Glutamatergic neuron (in vitro differentiated cells): Measurements from ENCODE around the gene ORM2. TPM values are rescaled to one million over a fixed set of nuclear protein-coding genes. Genes with fewer than 3 reads are reported as not detected.
"Not testable (repeated sequence)": the region's sequence is repeated elsewhere in the genome, so short reads cannot be mapped to it uniquely, and the experiment has no call there.

Experiments used
- DNase-seq: peaks from one replicate; pipeline ENCODE4 v3.0.0; 2022
- H3K27ac Mint-ChIP-seq: one replicate; pipeline ENCODE4 v1.8.0; 2020; ENCODE audit warnings: mild to moderate bottlenecking, mixed read lengths, inconsistent platforms; ENCODE audit not compliant: unreplicated experiment
- H3K27me3 Mint-ChIP-seq: one replicate; pipeline ENCODE4 v1.8.0; 2020; ENCODE audit warnings: mild to moderate bottlenecking, moderate library complexity, mixed read lengths, inconsistent platforms; ENCODE audit not compliant: unreplicated experiment
- H3K36me3 Mint-ChIP-seq: one replicate; pipeline ENCODE4 v1.8.0; 2020; ENCODE audit warnings: mild to moderate bottlenecking, mixed read lengths, inconsistent platforms; ENCODE audit not compliant: unreplicated experiment
- H3K4me1 Mint-ChIP-seq: one replicate; pipeline ENCODE4 v1.8.0; 2020; ENCODE audit warnings: mild to moderate bottlenecking, low read depth, mixed read lengths, inconsistent platforms; ENCODE audit not compliant: unreplicated experiment
- H3K4me3 Mint-ChIP-seq: one replicate; pipeline ENCODE4 v1.8.0; 2020; ENCODE audit warnings: mild to moderate bottlenecking, mixed read lengths, inconsistent platforms; ENCODE audit not compliant: unreplicated experiment
- H3K9me3 Mint-ChIP-seq: one replicate; pipeline ENCODE4 v1.8.0; 2020; ENCODE audit warnings: mild to moderate bottlenecking, moderate library complexity, mixed read lengths, inconsistent platforms; ENCODE audit not compliant: unreplicated experiment
- CTCF ChIP-seq: fragments of 200-600 bp; sonication (generic); IDR thresholded peaks from one replicate; pipeline ENCODE4 v1.5.0; 2021; ENCODE audit not compliant: partially characterized antibody, unreplicated experiment
- total RNA-seq: library from RNA; stranded (reverse); fragmentation: NEBNext Ultra II Directional; extraction: Animal tissue kit (Norgen Biotek cat#: 25700); gene quantifications from one replicate; pipeline ENCODE4 v1.2.1, GENCODE V29; 2021; ENCODE audit not compliant: unreplicated experiment

The ORM2 gene
- total RNA-seq, 1 donor from 2014 or later, result not detected

- peaks cover 2% of the 10 kb centered on the region for H3K9me3 Mint-ChIP-seq
- H3K4me3 Mint-ChIP-seq, result no peak overlapping the region
- H3K4me1 Mint-ChIP-seq, result peaks cover 2% of the 10 kb centered on the region
- no peaks in the 10 kb centered on the region for H3K36me3 Mint-ChIP-seq
- no peak overlapping the region for H3K27ac Mint-ChIP-seq
- peaks cover 4% of the 10 kb centered on the region for H3K27me3 Mint-ChIP-seq
- DNase-seq, result no peak
- no peak for TF ChIP-seq CTCF
Observed at GRCh38 chr9:114317665-114318357, 11.9 kb upstream of the ORM2 start.

GRCh38 chr9:114318416-114318815 lies 11.3 kb upstream of the ORM2 start:
- Mint-ChIP-seq H3K36me3 (no peaks in the 10 kb centered on the region), H3K9me3 (peaks cover 2% of the 10 kb centered on the region), H3K27me3 (peaks cover 4% of the 10 kb centered on the region), H3K4me3 (no peak overlapping the region), H3K27ac (no peak overlapping the region), H3K4me1 (peaks cover 2% of the 10 kb centered on the region)
- TF ChIP-seq CTCF, result no peak
- no peak for DNase-seq

GRCh38 chr9:114319147-114319546 lies 10.5 kb upstream of the ORM2 start:
- DNase-seq, result no peak
- H3K4me3 Mint-ChIP-seq, result no peak overlapping the region
- peaks cover 4% of the 10 kb centered on the region for H3K27me3 Mint-ChIP-seq
- no peak overlapping the region for H3K27ac Mint-ChIP-seq
- peaks cover 2% of the 10 kb centered on the region for H3K4me1 Mint-ChIP-seq
- no peaks in the 10 kb centered on the region for H3K36me3 Mint-ChIP-seq
- H3K9me3 Mint-ChIP-seq, result peaks cover 2% of the 10 kb centered on the region
- TF ChIP-seq CTCF, result no peak

GRCh38 chr9:114320710-114321109 lies 9.0 kb upstream of the ORM2 start:
- H3K4me3 Mint-ChIP-seq, DNase-seq, H3K4me1 Mint-ChIP-seq, H3K27me3 Mint-ChIP-seq, H3K27ac Mint-ChIP-seq, H3K9me3 Mint-ChIP-seq, H3K36me3 Mint-ChIP-seq: not testable (repeated sequence)

GRCh38 chr9:114321759-114322158 lies 7.9 kb upstream of the ORM2 start:
- Mint-ChIP-seq H3K4me1 (no peaks in the 10 kb centered on the region), H3K4me3 (no peak overlapping the region), H3K36me3 (no peaks in the 10 kb centered on the region), H3K27ac (no peak overlapping the region), H3K9me3 (no peaks in the 10 kb centered on the region), H3K27me3 (peaks cover 2% of the 10 kb centered on the region)
- TF ChIP-seq CTCF, result no peak
- no peak for DNase-seq

GRCh38 chr9:114322160-114322818 lies 7.4 kb upstream of the ORM2 start:
- H3K4me3 Mint-ChIP-seq, H3K27ac Mint-ChIP-seq, H3K4me1 Mint-ChIP-seq, H3K27me3 Mint-ChIP-seq, H3K36me3 Mint-ChIP-seq, H3K9me3 Mint-ChIP-seq, DNase-seq: not testable (repeated sequence)

- H3K27me3 Mint-ChIP-seq, H3K36me3 Mint-ChIP-seq, H3K9me3 Mint-ChIP-seq, H3K4me3 Mint-ChIP-seq, H3K4me1 Mint-ChIP-seq, DNase-seq, H3K27ac Mint-ChIP-seq: not testable (repeated sequence)
Observed at GRCh38 chr9:114322831-114323531, 6.7 kb upstream of the ORM2 start, which contains the start of gene ORM1. ORM1 (plus strand) TSS chr9:114323098; CDS start chr9:114323134, 36 bp downstream.

GRCh38 chr9:114323849-114324248 lies 5.8 kb upstream of the ORM2 start:
- DNase-seq, H3K27me3 Mint-ChIP-seq, H3K27ac Mint-ChIP-seq, H3K4me1 Mint-ChIP-seq, H3K4me3 Mint-ChIP-seq, H3K9me3 Mint-ChIP-seq, H3K36me3 Mint-ChIP-seq: not testable (repeated sequence)
